GM12874 (cell line): Measurements from ENCODE around the gene TSPAN15.

ENCODE experiments used
- CTCF ChIP-seq: IDR thresholded peaks from 2 replicates; pipeline ENCODE4 v1.5.1; 2011; ENCODE audit warnings: low read depth, mild to moderate bottlenecking, control low read depth, low read length, moderate library complexity; ENCODE audit not compliant: insufficient read depth

TSPAN15 gene

DNA sequence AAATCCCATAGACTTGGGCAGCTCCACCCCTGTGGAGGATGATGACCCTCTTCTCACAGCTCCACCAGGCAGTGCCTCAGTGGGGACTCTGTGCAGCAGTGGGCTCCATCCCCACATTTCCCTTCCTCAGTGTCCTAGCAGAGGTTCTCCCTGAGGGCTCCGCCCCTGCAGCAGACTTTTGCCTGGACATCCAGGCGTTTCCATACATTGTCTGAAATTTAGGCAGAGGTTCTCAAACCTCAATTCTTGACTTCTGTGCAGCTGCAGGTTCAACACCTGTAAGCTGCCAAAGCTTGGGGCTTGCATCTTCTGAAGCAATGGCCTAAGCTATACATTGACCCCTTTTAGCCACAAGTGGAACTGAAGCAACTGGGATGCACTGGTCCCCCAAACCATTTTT, 90.2 kb downstream of the TSPAN15 start:
- no peak for TF ChIP-seq CTCF

GRCh38 chr10:69549959-69550358, 98.7 kb downstream of the TSPAN15 start:
- TF ChIP-seq CTCF = no peak

DNA sequence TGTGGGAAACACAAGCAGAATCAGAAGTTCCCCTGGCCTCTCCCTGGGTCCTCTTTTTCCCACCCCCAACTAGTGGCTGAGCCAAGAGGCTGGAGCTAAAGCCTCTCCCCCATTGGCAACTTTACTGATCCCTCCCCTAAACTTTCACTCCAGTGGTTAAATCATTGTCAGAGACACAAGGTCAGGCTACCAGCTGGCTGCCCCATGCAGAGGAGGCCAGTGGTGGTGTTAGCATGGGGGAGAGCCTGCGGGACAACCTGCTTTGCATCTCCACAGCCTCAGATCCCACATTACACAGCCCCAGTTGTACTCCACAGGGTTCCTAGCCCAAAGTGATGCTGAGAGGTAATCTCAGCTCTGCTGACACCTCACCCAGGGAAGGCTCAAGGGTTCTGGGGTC, 101.0 kb downstream of the TSPAN15 start:
- TF ChIP-seq CTCF = no peak

- TF ChIP-seq CTCF = no peak
Observed at GRCh38 chr10:69553328-69553727, 102.1 kb downstream of the TSPAN15 start.

GRCh38 chr10:69554611-69555010, 103.3 kb downstream of the TSPAN15 start:
- TF ChIP-seq CTCF = no peak
